K562 (cell line): ENCODE data around the gene GFM1.

Experiments
- CTCF ChIP-seq, 3 experiments: IDR thresholded peaks in 2 of 3; conservative IDR thresholded peaks in 1 of 3; 2 replicates each; pipeline ENCODE4 v1.5.1; 2011 to 2012; ENCODE audit warnings: low read length in 3 of 3, mild to moderate bottlenecking in 3 of 3, control low read depth in 2 of 3, improper control_type of control experiment in 1 of 3, inconsistent platforms in 1 of 3, low read depth in 1 of 3, mixed read lengths in 1 of 3, moderate library complexity in 1 of 3; ENCODE audit not compliant: insufficient read depth in 2 of 3
- ELF2 ChIP-seq: fragments of 250-450 bp; sonication (Bioruptor Pico); IDR thresholded peaks from 2 replicates; pipeline ENCODE4 v1.5.0; 2021; ENCODE audit warnings: mild to moderate bottlenecking
- POLR2A ChIP-seq: fragments of 450-650 bp; conservative IDR thresholded peaks from 2 replicates; pipeline ENCODE4 v1.6.1; 2016
- POLR2AphosphoS5 ChIP-seq: IDR thresholded peaks from 2 replicates; pipeline ENCODE4 v1.6.1; 2011; ENCODE audit warnings: mild to moderate bottlenecking, low read depth, low read length, moderate library complexity; ENCODE audit not compliant: control insufficient read depth, insufficient read depth
- RB1 ChIP-seq: fragments of 450-650 bp; IDR thresholded peaks from 2 replicates; pipeline ENCODE4 v1.6.1; 2017; ENCODE audit warnings: low read depth, mild to moderate bottlenecking
- SRF ChIP-seq, 2 experiments: fragments of 250-450, 450-650 bp in 1 of 2; sonication (Bioruptor Pico) in 1 of 2; sonication (generic) in 1 of 2; formaldehyde crosslinking; IDR thresholded peaks; 2 replicates each; pipeline versions ENCODE4 v1.5.0 to v1.5.1; 2020 to 2022; ENCODE audit warnings: mild to moderate bottlenecking in 1 of 2, missing genetic modification reagents in 1 of 2
- ZNF124 ChIP-seq: sonication (generic); formaldehyde crosslinking; IDR thresholded peaks from 2 replicates; pipeline ENCODE4 v1.8.1; 2022; ENCODE audit warnings: missing genetic modification reagents
- ZNF253 ChIP-seq: fragments of 250-450 bp; sonication (Bioruptor Pico); conservative IDR thresholded peaks from 2 replicates; pipeline ENCODE4 v1.6.1; 2021; ENCODE audit warnings: mild to moderate bottlenecking
- ZNF431 ChIP-seq: sonication (generic); formaldehyde crosslinking; IDR thresholded peaks from 2 replicates; pipeline ENCODE4 v1.8.0; 2022; ENCODE audit warnings: mild to moderate bottlenecking, missing genetic modification reagents
- TF ChIP-seq, protein P1 (sequence below): fragments of 450-650 bp; formaldehyde crosslinking; IDR thresholded peaks from 2 replicates; pipeline ENCODE4 v1.4.0; 2022; ENCODE audit warnings: missing genetic modification characterization

DNA sequence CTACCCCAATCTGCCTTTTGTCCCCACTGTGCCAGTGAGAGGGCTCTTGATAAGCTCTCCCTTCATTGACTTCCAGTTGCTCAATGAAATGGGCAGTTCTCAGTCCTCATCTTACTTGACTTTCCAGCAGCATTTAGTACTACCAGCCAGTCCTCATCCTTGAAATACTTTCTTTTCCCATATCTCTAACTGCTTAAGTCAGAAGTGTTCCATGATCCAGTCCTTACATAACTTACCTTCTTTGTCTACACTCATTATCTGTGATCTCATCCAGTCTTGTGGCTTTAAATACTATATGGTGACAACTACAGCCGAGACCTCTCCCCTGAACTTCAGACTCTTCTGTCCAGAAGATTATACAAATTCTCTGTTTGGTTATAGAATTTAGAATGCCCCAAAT is 59.2 kb downstream of the GFM1 start:
- TF ChIP-seq POLR2A = no peak
- TF ChIP-seq CTCF (IDR thresholded peaks at IDR 0.05 in 2 of 3, conservative IDR thresholded peaks at IDR 0.05 in 1 of 3; ENCODE audit: insufficient read depth in 2 of 3, low read depth in 1 of 3, low read length in 3 of 3) = no peak
- TF ChIP-seq ZNF124 (CRISPR knock-in tag) = no peak
- no peak for TF ChIP-seq POLR2AphosphoS5
- TF ChIP-seq, protein P1, sequence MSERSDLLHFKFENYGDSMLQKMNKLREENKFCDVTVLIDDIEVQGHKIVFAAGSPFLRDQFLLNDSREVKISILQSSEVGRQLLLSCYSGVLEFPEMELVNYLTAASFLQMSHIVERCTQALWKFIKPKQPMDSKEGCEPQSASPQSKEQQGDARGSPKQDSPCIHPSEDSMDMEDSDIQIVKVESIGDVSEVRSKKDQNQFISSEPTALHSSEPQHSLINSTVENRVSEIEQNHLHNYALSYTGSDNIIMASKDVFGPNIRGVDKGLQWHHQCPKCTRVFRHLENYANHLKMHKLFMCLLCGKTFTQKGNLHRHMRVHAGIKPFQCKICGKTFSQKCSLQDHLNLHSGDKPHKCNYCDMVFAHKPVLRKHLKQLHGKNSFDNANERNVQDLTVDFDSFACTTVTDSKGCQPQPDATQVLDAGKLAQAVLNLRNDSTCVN (CRISPR knock-in tag) = no peak
- TF ChIP-seq ZNF431 (CRISPR knock-in tag) = no peak
- no peak for TF ChIP-seq SRF (CRISPR knock-in tag; IDR thresholded peaks at IDR 0.05)
- TF ChIP-seq RB1 = no peak
- TF ChIP-seq ELF2 (CRISPR knock-in tag) = no peak
- TF ChIP-seq ZNF253 = no peak
